Measurements from ENCODE around the gene MAP4K4.
A peak's percentile ranks its signal among the peaks of the same experiment; 100 is the strongest.

MAP4K4 gene

DNA sequence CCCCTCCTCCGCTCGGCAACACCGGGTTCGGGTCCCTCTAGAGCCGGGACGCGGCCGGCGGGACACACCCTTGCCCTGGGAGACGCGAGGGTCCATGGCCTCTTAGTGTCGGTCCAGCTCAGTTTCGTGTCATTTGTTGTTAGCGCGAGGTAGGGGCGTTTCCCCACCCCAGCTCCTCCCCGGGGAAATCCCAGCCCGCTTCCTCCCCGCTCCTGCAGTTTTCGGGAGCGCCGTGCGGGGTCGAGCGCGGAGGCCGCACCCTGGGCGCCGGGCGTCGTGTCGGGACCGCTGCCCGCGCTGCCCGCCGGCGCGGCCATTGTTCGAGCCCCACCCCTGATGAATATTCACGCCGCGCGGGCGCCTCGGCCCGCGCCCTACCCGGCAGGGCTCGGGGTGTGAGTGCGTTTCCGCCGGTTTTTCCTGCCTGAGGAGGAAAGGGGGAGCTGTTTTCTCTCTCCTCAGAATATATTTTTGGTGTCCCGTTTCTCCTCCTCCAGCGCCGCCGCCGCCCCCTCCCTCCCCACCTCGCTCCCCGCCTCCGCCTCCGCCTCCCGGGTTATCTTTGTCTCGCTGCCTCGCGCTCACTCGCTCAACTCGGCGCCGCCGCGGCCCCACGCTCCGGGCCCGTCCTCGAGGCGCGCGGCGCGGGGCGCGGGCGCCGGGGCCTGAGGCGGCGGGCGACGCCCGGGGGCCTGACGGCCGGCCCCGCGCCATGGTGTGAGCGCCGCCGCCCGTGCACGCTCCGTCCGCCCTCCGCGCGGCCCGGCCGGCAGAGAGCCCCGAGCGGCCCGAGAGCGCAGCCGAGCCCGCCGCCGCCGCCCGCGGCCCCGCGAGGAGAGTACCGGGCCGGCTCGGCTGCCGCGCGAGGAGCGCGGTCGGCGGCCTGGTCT, at the start of gene MAP4K4:
TSS of gene MAP4K4 (plus strand) at position 584 of the 890 bp plus-strand sequence. CDS start 374 bp downstream, outside the sequence.
- peak; percentile 73 to 85 for DNase-seq (ENCODE audit: low read depth in 1 of 2, low spot score in 1 of 2)
- no peak for TF ChIP-seq JUND (IDR thresholded peaks at IDR 0.05; ENCODE audit: low read depth)
- in situ Hi-C loops (cut with HindIII; ENCODE audit: low pct_unique_long_range_greater_than_20kb, low sequenced_read_pairs): no loop called here

DNA sequence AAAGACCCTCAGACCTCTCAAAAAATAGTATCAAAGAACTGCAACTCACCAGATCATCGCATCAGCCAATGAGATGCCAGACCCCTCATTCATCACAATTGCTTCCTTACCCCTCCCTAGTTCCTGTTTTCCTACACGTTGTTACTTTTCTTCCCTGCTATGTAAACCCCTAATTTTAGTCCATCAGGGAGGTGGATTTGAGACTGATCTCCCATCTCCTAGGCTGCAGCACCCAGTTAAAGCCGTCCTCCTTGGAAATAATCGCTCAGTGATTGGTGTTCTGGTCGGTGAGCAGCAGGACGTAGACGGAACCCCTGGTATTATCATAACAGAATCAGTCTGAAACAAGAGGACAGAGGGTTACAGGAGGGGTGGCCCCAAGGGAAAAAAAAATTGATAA, 44.0 kb upstream of the MAP4K4 start:
- no peak for TF ChIP-seq JUND (IDR thresholded peaks at IDR 0.05; ENCODE audit: low read depth)
- in situ Hi-C loops (cut with HindIII; ENCODE audit: low pct_unique_long_range_greater_than_20kb, low sequenced_read_pairs): no loop called here
- no peak for DNase-seq (ENCODE audit: low read depth in 1 of 2, low spot score in 1 of 2)

GRCh38 chr2:101655702-101656422, 41.6 kb upstream of the MAP4K4 start:
- no peak for DNase-seq (ENCODE audit: low read depth in 1 of 2, low spot score in 1 of 2)
- in situ Hi-C loops (cut with HindIII; ENCODE audit: low pct_unique_long_range_greater_than_20kb, low sequenced_read_pairs): no loop called here
- TF ChIP-seq JUND (IDR thresholded peaks at IDR 0.05; ENCODE audit: low read depth): no peak

- in situ Hi-C loops (cut with HindIII; ENCODE audit: low pct_unique_long_range_greater_than_20kb, low sequenced_read_pairs): no loop called here
- DNase-seq (ENCODE audit: low read depth in 1 of 2, low spot score in 1 of 2): no peak
- no peak for TF ChIP-seq JUND (IDR thresholded peaks at IDR 0.05; ENCODE audit: low read depth)
Observed at GRCh38 chr2:101657787-101658186, 39.7 kb upstream of the MAP4K4 start.

GRCh38 chr2:101658387-101658786, 39.1 kb upstream of the MAP4K4 start:
- DNase-seq (ENCODE audit: low read depth in 1 of 2, low spot score in 1 of 2): no peak
- in situ Hi-C loops (cut with HindIII; ENCODE audit: low pct_unique_long_range_greater_than_20kb, low sequenced_read_pairs): no loop called here
- no peak for TF ChIP-seq JUND (IDR thresholded peaks at IDR 0.05; ENCODE audit: low read depth)

DNA sequence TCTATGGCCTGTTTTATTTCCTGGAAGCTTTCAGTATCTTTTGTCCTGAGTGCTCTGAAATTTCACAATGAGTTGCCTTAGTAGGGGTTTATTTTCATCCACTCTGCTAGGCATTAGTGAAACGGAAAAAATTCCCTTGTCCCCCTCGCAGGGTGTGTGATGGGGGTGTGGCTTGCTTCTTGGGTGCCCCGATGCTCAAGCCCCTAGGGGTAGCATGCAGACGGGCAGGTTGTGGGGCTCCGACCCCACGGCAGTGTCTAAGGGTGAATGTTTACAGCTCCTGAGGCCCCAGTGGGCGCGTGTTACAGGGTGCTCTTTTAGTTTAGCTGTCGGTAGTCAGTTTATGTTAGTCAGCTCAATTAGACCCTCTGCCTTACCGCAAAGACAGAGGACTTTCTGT, 32.2 kb upstream of the MAP4K4 start:
- in situ Hi-C loops (cut with HindIII; ENCODE audit: low pct_unique_long_range_greater_than_20kb, low sequenced_read_pairs): no loop called here
- no peak for TF ChIP-seq JUND (IDR thresholded peaks at IDR 0.05; ENCODE audit: low read depth)
- DNase-seq (ENCODE audit: low read depth in 1 of 2, low spot score in 1 of 2): no peak

- DNase-seq (ENCODE audit: low read depth in 1 of 2, low spot score in 1 of 2): no peak
- in situ Hi-C loops (cut with HindIII; ENCODE audit: low pct_unique_long_range_greater_than_20kb, low sequenced_read_pairs): no loop called here
- TF ChIP-seq JUND (IDR thresholded peaks at IDR 0.05; ENCODE audit: low read depth): no peak
Observed at GRCh38 chr2:101667823-101668222, 29.7 kb upstream of the MAP4K4 start.

DNA sequence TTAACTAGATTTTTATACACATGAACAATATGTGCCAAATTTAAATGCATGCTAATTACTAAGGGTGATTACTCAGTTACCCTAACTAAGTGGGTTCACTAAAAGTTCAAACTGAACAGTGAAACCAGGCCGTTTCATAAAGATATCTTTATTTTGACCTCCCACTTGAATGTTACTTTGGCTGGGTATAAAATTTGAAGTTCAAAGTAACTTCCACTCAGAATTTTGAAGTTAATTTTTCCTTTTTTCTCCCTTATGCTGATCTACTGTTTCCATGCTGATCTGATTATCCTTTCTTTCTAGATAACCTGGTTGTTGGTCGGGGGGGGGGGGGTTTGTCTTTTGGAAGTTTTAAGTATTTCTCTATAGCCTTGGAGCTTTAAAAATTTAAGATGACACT, 25.5 kb upstream of the MAP4K4 start:
- no peak for TF ChIP-seq JUND (IDR thresholded peaks at IDR 0.05; ENCODE audit: low read depth)
- DNase-seq (ENCODE audit: low read depth in 1 of 2, low spot score in 1 of 2): no peak
- in situ Hi-C loops (cut with HindIII; ENCODE audit: low pct_unique_long_range_greater_than_20kb, low sequenced_read_pairs): no loop called here

- in situ Hi-C loops (cut with HindIII; ENCODE audit: low pct_unique_long_range_greater_than_20kb, low sequenced_read_pairs): no loop called here
- no peak for DNase-seq (ENCODE audit: low read depth in 1 of 2, low spot score in 1 of 2)
- TF ChIP-seq JUND (IDR thresholded peaks at IDR 0.05; ENCODE audit: low read depth): no peak
Observed at GRCh38 chr2:101673920-101674319, 23.6 kb upstream of the MAP4K4 start.

GRCh38 chr2:101675512-101675911, 22.0 kb upstream of the MAP4K4 start:
- no peak for TF ChIP-seq JUND (IDR thresholded peaks at IDR 0.05; ENCODE audit: low read depth)
- no peak for DNase-seq (ENCODE audit: low read depth in 1 of 2, low spot score in 1 of 2)
- in situ Hi-C loops (cut with HindIII; ENCODE audit: low pct_unique_long_range_greater_than_20kb, low sequenced_read_pairs): no loop called here

DNA sequence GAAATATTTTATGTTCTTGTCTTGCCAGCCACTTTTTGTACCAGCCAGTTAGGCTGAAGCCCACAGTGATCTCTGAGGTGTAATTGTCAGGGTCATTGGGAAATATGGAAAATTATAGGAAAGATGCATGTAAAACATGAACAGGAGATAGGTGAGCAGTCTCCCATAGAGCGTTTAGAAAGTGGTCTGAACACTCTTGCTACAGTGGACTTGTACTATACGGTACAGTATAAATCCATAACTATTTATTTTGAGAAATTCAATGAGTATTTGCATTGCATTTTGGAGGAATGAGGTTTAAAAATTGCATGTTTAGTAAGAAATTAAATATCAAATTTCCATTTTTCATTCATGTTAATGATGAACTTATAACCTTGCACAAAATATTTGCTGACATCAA, 20.8 kb upstream of the MAP4K4 start:
- TF ChIP-seq JUND (IDR thresholded peaks at IDR 0.05; ENCODE audit: low read depth): no peak
- DNase-seq (ENCODE audit: low read depth in 1 of 2, low spot score in 1 of 2): no peak
- in situ Hi-C loops (cut with HindIII; ENCODE audit: low pct_unique_long_range_greater_than_20kb, low sequenced_read_pairs): no loop called here

- TF ChIP-seq JUND (IDR thresholded peaks at IDR 0.05; ENCODE audit: low read depth): no peak
- no peak for DNase-seq (ENCODE audit: low read depth in 1 of 2, low spot score in 1 of 2)
- in situ Hi-C loops (cut with HindIII; ENCODE audit: low pct_unique_long_range_greater_than_20kb, low sequenced_read_pairs): no loop called here
Observed at GRCh38 chr2:101677658-101678057, 19.8 kb upstream of the MAP4K4 start.

GRCh38 chr2:101678379-101678778, 19.1 kb upstream of the MAP4K4 start:
- TF ChIP-seq JUND (IDR thresholded peaks at IDR 0.05; ENCODE audit: low read depth): no peak
- no peak for DNase-seq (ENCODE audit: low read depth in 1 of 2, low spot score in 1 of 2)
- in situ Hi-C loops (cut with HindIII; ENCODE audit: low pct_unique_long_range_greater_than_20kb, low sequenced_read_pairs): no loop called here

Data from T47D (cell line).